ENCODE measurements around the gene PCDH1. TPM values are rescaled to one million over a fixed set of nuclear protein-coding genes. Genes with fewer than 3 reads are reported as not detected.

The PCDH1 gene
- total RNA-seq, 4 donors from 2014 or later = 10.6 to 148 (median 50.6) TPM

GRCh38 chr5:141807732-141808131 is 70.5 kb downstream of the PCDH1 start:
- no peak for DNase-seq (ENCODE audit: low spot score)
- no peak for ATAC-seq (ENCODE audit: low FRiP score)
- no peak for TF ChIP-seq CTCF (IDR thresholded peaks at IDR 0.05)

DNA sequence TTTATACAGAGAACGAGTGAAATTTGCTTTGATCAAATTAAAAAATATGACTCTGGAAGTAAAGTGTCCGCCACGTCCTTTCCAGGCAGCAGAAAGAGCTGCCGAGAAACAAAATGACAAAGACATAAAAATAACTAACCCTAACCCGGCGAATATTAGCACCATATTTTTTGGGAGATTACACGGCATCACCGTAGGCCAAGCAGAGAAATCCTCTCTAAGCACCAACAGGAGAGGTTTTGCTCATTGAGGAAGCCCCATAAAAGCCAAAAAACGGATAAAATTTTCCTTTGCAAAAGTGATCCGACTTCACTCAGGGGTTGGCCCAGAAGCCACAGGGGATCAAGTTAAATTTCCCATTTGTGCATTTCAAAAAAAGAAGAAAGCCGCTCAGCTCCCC is 70.9 kb downstream of the PCDH1 start:
- DNase-seq (ENCODE audit: low spot score) = no peak
- ATAC-seq (ENCODE audit: low FRiP score) = no peak
- no peak for TF ChIP-seq CTCF (IDR thresholded peaks at IDR 0.05)

- DNase-seq (ENCODE audit: low spot score) (no peak), ATAC-seq (ENCODE audit: low FRiP score) (no peak)
- no peak for TF ChIP-seq CTCF (IDR thresholded peaks at IDR 0.05)
Measured at GRCh38 chr5:141806626-141807025, 71.6 kb downstream of the PCDH1 start.

DNA sequence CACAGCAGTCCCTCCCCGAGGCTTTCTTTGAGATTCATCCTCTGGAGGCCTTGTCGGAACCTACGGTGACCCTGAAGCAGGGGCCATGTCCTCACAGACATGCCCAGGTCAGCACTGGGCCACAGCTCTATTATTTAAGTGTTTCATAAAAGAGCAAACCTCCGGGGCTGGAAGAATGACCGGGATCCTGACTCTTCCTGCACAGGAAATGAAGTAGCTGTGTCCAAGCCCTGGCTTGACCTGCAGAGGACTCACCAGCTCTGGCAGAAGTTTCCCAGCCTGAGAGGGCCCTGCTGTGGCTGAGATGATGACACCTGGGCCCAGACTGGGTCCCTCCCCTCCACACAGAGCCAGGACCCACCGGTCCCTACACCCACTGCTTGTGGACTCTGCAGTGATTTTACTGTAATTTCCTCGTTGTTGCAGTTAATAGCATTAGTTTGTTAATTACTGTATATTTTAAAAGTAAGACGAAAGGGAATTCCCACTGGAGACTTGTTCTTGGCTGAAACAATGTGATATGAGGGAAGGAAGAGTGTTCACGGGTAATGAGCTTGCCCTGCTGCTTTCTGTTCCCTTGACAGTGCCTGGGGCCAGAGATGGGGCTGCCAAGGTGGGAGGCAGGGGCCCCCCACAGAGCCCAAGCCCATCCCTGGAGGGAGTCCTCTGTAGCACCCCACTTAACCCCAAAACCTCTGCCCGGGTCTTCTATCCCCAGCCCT is 72.2 kb downstream of the PCDH1 start:
- DNase-seq (ENCODE audit: low spot score) (no peak), ATAC-seq (ENCODE audit: low FRiP score) (no peak)
- no peak for TF ChIP-seq CTCF (IDR thresholded peaks at IDR 0.05)

GRCh38 chr5:141804475-141804874 is 73.7 kb downstream of the PCDH1 start:
- no peak for DNase-seq (ENCODE audit: low spot score)
- TF ChIP-seq CTCF (IDR thresholded peaks at IDR 0.05) = no peak
- ATAC-seq (ENCODE audit: low FRiP score) = no peak

Other genes with a start within 250 kb of the PCDH1 start
- gene HDAC3, start 241.6 kb downstream of the PCDH1 start, total RNA-seq = 10 to 100 TPM; 31.5 to 50.6 (median 38.5) TPM
- gene RELL2, start 241.4 kb downstream of the PCDH1 start, total RNA-seq = 1 to 10 TPM; 1.0 to 4.3 (median 2.9) TPM
- 10 to 100 TPM; 11.2 to 19.7 (median 15.5) TPM for gene FCHSD1, start 227.0 kb downstream of the PCDH1 start, total RNA-seq
- 10 to 100 TPM in 1 of 4 donors, 1 to 10 TPM in 3; 2.6 to 36.1 (median 9.1) TPM for gene ARAP3, start 196.2 kb downstream of the PCDH1 start, total RNA-seq
- gene DELE1, start 45.5 kb upstream of the PCDH1 start, total RNA-seq = 10 to 100 TPM; 57.3 to 87.5 (median 61.0) TPM
- 10 to 100 TPM in 1 of 4 donors, 1 to 10 TPM in 3; 4.0 to 18.9 (median 6.7) TPM for gene PCDH12, start 79.8 kb upstream of the PCDH1 start, total RNA-seq
- gene RNF14, start 90.7 kb upstream of the PCDH1 start, total RNA-seq = 100 to 1,000 TPM in 1 of 4 donors, 10 to 100 TPM in 3; 47.3 to 107 (median 66.7) TPM
- gene GNPDA1, start 134.6 kb upstream of the PCDH1 start, total RNA-seq = 10 to 100 TPM; 28.6 to 37.0 (median 33.2) TPM
- 10 to 100 TPM; 60.4 to 73.6 (median 64.6) TPM for gene NDFIP1, start 230.4 kb upstream of the PCDH1 start, total RNA-seq